ENCODE measurements around the gene ARHGAP31. TPM values are rescaled to one million over a fixed set of nuclear protein-coding genes. Genes with fewer than 3 reads are reported as not detected.

ARHGAP31 gene
- polyA plus RNA-seq, 1 donor from 2014 or later: not detected

Small RNA genes within 50 kb of the gene (small RNA-seq; reads per million reads assigned to genes)
- gene RNU6-1127P: 0 to 0.16 (median 0.03) reads per million in 3 experiments

Other genes starting within 250 kb of the ARHGAP31 start
- not detected in 2 replicates for gene TEX55, start 148.2 kb upstream of the ARHGAP31 start, polyA plus RNA-seq
- not detected in 2 replicates for gene UPK1B, start 120.8 kb upstream of the ARHGAP31 start, polyA plus RNA-seq
- 11.8 and 12.0 TPM in 2 replicates for gene B4GALT4, start 53.5 kb upstream of the ARHGAP31 start, polyA plus RNA-seq
- 21.1 and 31.6 TPM in 2 replicates for gene TMEM39A, start 169.2 kb downstream of the ARHGAP31 start, polyA plus RNA-seq
- 26.9 and 27.2 TPM in 2 replicates for gene POGLUT1, start 174.6 kb downstream of the ARHGAP31 start, polyA plus RNA-seq
- gene TIMMDC1, start 204.2 kb downstream of the ARHGAP31 start, polyA plus RNA-seq: 109 and 110 TPM in 2 replicates

Data from neural cell (in vitro differentiated cells).